HepG2 (cell line): ENCODE data around the gene DNAI4. TPM values are rescaled to one million over a fixed set of nuclear protein-coding genes. Genes with fewer than 3 reads are reported as not detected.

ENCODE experiments used
- ATAC-seq: fragments of 200-7000 bp; cut with Tn5 transposase; 3 replicates; pipeline ENCODE4 v1.9.1; 2020; ENCODE audit warnings: mild to moderate bottlenecking, moderate library complexity
- BruUV-seq: library from RNA; stranded (reverse); fragments of 400-500 nt; replicated peaks from 2 replicates; lab custom pipeline; 2021; lab: Mats Ljungman, UMichigan
- CTCF ChIA-PET: fragments of 300-600 bp; formaldehyde crosslinking; extraction: SDS; loops from one replicate; lab custom pipeline; 2021; ENCODE audit warnings: low total read pairs, inconsistent platforms, low intra/inter-chr PET ratio; lab: Yijun Ruan, JAX
- POLR2A ChIA-PET: fragments of 350-600 bp; sonication (Branson Sonifier 250); formaldehyde crosslinking; loops from one replicate; lab custom pipeline; 2020; ENCODE audit warnings: antibody characterized with exemption, inconsistent platforms; lab: Yijun Ruan, JAX
- DNase-seq: peaks from one replicate; pipeline ENCODE4 v3.0.0-alpha.2; 2015; ENCODE audit warnings: low spot score
- FAIRE-seq: peaks from 3 replicates; lab custom pipeline; 2011; peaks lifted over from hg19 to GRCh38; lab: Jason Lieb, UNC
- H2AFZ ChIP-seq: one replicate; pipeline ENCODE4 v1.6.1; 2011; ENCODE audit warnings: low read length, inconsistent platforms
- H3K27ac ChIP-seq: fragments of 300-600 bp; 3 replicates; pipeline ENCODE4 v1.8.0; 2011; ENCODE audit warnings: mixed run types, mild to moderate bottlenecking, mixed read lengths, low read length, inconsistent platforms; ENCODE audit not compliant: insufficient read depth; ENCODE audit errors: extremely low read length
- H3K27me3 ChIP-seq, 2 experiments: fragments of 200-600 bp in 1 of 2; 2 replicates in 1 of 2; 3 replicates in 1 of 2; pipeline versions ENCODE4 v1.6.0 to v1.8.0; 2011; ENCODE audit warnings: low read length in 2 of 2, mild to moderate bottlenecking in 2 of 2, moderate library complexity in 2 of 2, inconsistent platforms in 1 of 2; ENCODE audit not compliant: insufficient read depth in 2 of 2, control insufficient read depth in 1 of 2
- H3K36me3 ChIP-seq, 2 experiments: fragments of 200-600 bp in 1 of 2; replicated peaks in 1 of 2; 2 replicates in 1 of 2; 3 replicates in 1 of 2; pipeline versions ENCODE4 v1.5.1 to v1.8.0; 2011; ENCODE audit warnings: low read length in 2 of 2, inconsistent platforms in 1 of 2; ENCODE audit not compliant: insufficient read depth in 2 of 2, control insufficient read depth in 1 of 2
- H3K4me1 ChIP-seq: 2 replicates; pipeline ENCODE4 v1.5.1; 2012; ENCODE audit warnings: low read length, inconsistent platforms; ENCODE audit not compliant: insufficient read depth
- H3K4me2 ChIP-seq: 2 replicates; pipeline ENCODE4 v1.6.0; 2011; ENCODE audit warnings: low read depth, low read length, inconsistent platforms
- H3K4me3 ChIP-seq, 3 experiments: fragments of 200-600 bp in 1 of 3; sonication (generic), shearing (Covaris generic) in 1 of 3; replicated peaks in 1 of 3; 2 replicates each; pipeline ENCODE4 v1.5.1; 2011 to 2016; ENCODE audit warnings: low read length in 3 of 3, inconsistent platforms in 2 of 3, low read depth in 2 of 3, mild to moderate bottlenecking in 2 of 3, control low read depth in 1 of 3, mixed read lengths in 1 of 3; ENCODE audit not compliant: insufficient read depth in 1 of 3
- H3K79me2 ChIP-seq: one replicate; pipeline ENCODE4 v1.6.1; 2011; ENCODE audit warnings: low read length, inconsistent platforms; ENCODE audit not compliant: insufficient read depth
- H3K9ac ChIP-seq: 2 replicates; pipeline ENCODE4 v1.6.0; 2011; ENCODE audit warnings: mild to moderate bottlenecking, low read depth, low read length, inconsistent platforms; ENCODE audit not compliant: insufficient read depth
- H3K9me3 ChIP-seq: 2 replicates; pipeline ENCODE4 v1.5.1; 2012; ENCODE audit warnings: mild to moderate bottlenecking, low read length
- H4K20me1 ChIP-seq: 2 replicates; pipeline ENCODE4 v1.6.0; 2011; ENCODE audit warnings: inconsistent platforms, mild to moderate bottlenecking, low read length, moderate library complexity; ENCODE audit not compliant: insufficient read depth
- MAFK ChIP-seq, 2 experiments: IDR thresholded peaks in 1 of 2; conservative IDR thresholded peaks in 1 of 2; 2 replicates each; pipeline ENCODE4 v1.6.1; 2011; ENCODE audit warnings: improper control_type of control experiment in 2 of 2, low read length in 2 of 2
- MYC ChIP-seq: sonication (generic); formaldehyde crosslinking; IDR thresholded peaks from 2 replicates; pipeline ENCODE4 v1.9.0; 2021; ENCODE audit warnings: missing genetic modification reagents, borderline replicate concordance
- PRDM10 ChIP-seq: sonication (generic); formaldehyde crosslinking; IDR thresholded peaks from 2 replicates; pipeline ENCODE4 v1.4.0; 2020; ENCODE audit warnings: low read depth, missing genetic modification reagents
- PTBP1 ChIP-seq: fragments of 200-400 bp; formaldehyde crosslinking; IDR thresholded peaks from 2 replicates; pipeline ENCODE4 v1.6.1; 2018; ENCODE audit warnings: low read length, low read depth; ENCODE audit not compliant: poor library complexity, severe bottlenecking
- SNAI1 ChIP-seq: sonication (generic); formaldehyde crosslinking; IDR thresholded peaks from 2 replicates; pipeline ENCODE4 v1.5.0; 2020; ENCODE audit warnings: mild to moderate bottlenecking, missing genetic modification reagents, borderline replicate concordance
- SP5 ChIP-seq: IDR thresholded peaks from 2 replicates; pipeline ENCODE4 v1.6.1; 2016; ENCODE audit warnings: low read depth, borderline replicate concordance
- ZKSCAN8 ChIP-seq: IDR thresholded peaks from 2 replicates; pipeline ENCODE4 v1.6.1; 2016; ENCODE audit warnings: borderline replicate concordance, missing genetic modification reagents, missing compliant biosample characterization
- ZNF367 ChIP-seq: sonication (generic); formaldehyde crosslinking; IDR thresholded peaks from 2 replicates; pipeline ENCODE4 v1.4.0; 2020; ENCODE audit warnings: missing genetic modification reagents, borderline replicate concordance
- ZNF430 ChIP-seq: sonication (generic); formaldehyde crosslinking; IDR thresholded peaks from 2 replicates; pipeline ENCODE4 v1.9.0; 2021; ENCODE audit warnings: mild to moderate bottlenecking, missing genetic modification reagents
- WGBS: methylation state at CpG from one replicate; pipeline ENCODE4 v1.1.6; 2017; ENCODE audit warnings: low lambda C conversion rate; 5-methylcytosine and 5-hydroxymethylcytosine counted together
- in situ Hi-C: cut with HindIII; loops from 2 replicates; pipeline ENCODE4 v1.10.0; 2017; ENCODE audit warnings: low pct_unique_long_range_greater_than_20kb; ENCODE audit not compliant: extremely low pct_ligation_motif_present
- intact Hi-C: fragments of 100-400 bp; cut with micrococcal nuclease; formaldehyde crosslinking; loops from one replicate; pipeline ENCODE4 v1.10.0; 2022; ENCODE audit not compliant: unreplicated experiment
- polyA plus RNA-seq, 8 experiments: library from polyadenylated mRNA; depleted of rRNA in 3 of 8; stranded (reverse) in 7 of 8; unstranded in 1 of 8; fragments of >200 nt; fragmentation: Illumina TruSeq in 4 of 8; extraction: Trizol in 4 of 8; gene quantifications; 2 replicates each; pipeline versions ENCODE4 v1.2.1 to v1.2.3, GENCODE V29; 2011 to 2016; ENCODE audit warnings: low read depth in 4 of 8, missing spikeins in 1 of 8, mixed read lengths in 1 of 8; ENCODE audit not compliant: insufficient read depth in 1 of 8
- total RNA-seq, 5 experiments: library from RNA; depleted of rRNA; stranded (reverse); fragments of >200 nt; fragmentation: Illumina TruSeq; extraction: Trizol; gene quantifications; 2 replicates each; pipeline ENCODE4 v1.2.3, GENCODE V29; 2016; ENCODE audit warnings: low read depth in 1 of 5

Gene DNAI4
- total and polyA plus RNA-seq, 2 of the 13 experiments (the other 11 are each of a cell fraction or from before 2014, with no cell fraction given): 0.04 to 0.08 TPM

GRCh38 chr1:66931590-66931989 lies 6.9 kb upstream of the DNAI4 start:
- POLR2A ChIA-PET: interaction anchor here (3.1 kb wide), 1 partner anchor 13 kb away, joined by 14 read pairs; no protein-coding TSS in a partner anchor

GRCh38 chr1:66930823-66931174 lies 6.1 kb upstream of the DNAI4 start:
- Histone ChIP-seq H4K20me1 (0 out of 2 replicates have a peak, but pooled peaks cover 5% of the 10 kb centered on the region), H3K79me2 (peaks cover 69% of the 10 kb centered on the region), H3K36me3 (no peaks in the 10 kb centered on the region), H3K9ac (peak overlapping the region; percentile 90), H3K4me3 (peak overlapping the region; percentile 93 to 98 (median 94)), H3K4me1 (peaks cover 61% of the 10 kb centered on the region), H3K27me3 (no peaks in the 10 kb centered on the region; a peak in 1 of 5 replicates), H3K27ac (peak overlapping the region; percentile 94), H3K4me2 (peak overlapping the region; percentile 97), H3K9me3 (no peaks in the 10 kb centered on the region), H2AFZ (no peak overlapping the region)
- no peak for DNase-seq
- FAIRE-seq: no peak
- in situ Hi-C loops: loop anchor here (25.0 kb wide), 1 partner anchor 482 kb away; no protein-coding TSS in a partner anchor
- BruUV-seq: no TSS peak
- ATAC-seq: peak; percentile 8
- ChIA-PET POLR2A (interaction anchor here (0.6 to 3.1 kb wide), 6 partner anchors 10 to 499 kb away, joined by 3 to 14 read pairs (median 4); partner anchors contain the start of genes SERBP1 and SLC35D1), CTCF (no interaction called here)
- WGBS: 2% methylated on average over 6 of the region's 6 CpGs
- intact Hi-C loops: loop anchor here (2.0 to 10.0 kb wide), 3 partner anchors 14 to 214 kb away; no protein-coding TSS in a partner anchor
- TF ChIP-seq MYC (CRISPR knock-in tag) (no peak), PRDM10 (peak; percentile 3; the same call in 1 of the 2 replicates), ZNF367 (CRISPR knock-in tag) (no peak), ZKSCAN8 (CRISPR knock-in tag) (no peak), SP5 (0 out of 2 replicates have a peak, but pooled peaks have one; percentile 24), SNAI1 (CRISPR knock-in tag) (peak; percentile 82; the same call in 1 of the 2 replicates), ZNF430 (peak; percentile 1; the same call in 1 of the 2 replicates), PTBP1 (peak; percentile 1)

More at GRCh38 chr1:66931590-66931989, 6.9 kb upstream of the DNAI4 start:
- CTCF ChIA-PET: no interaction called here
- Histone ChIP-seq H3K27me3 (no peaks in the 10 kb centered on the region; a peak in 1 of 5 replicates), H3K36me3 (no peaks in the 10 kb centered on the region), H3K27ac (peak overlapping the region; percentile 94), H3K9me3 (no peaks in the 10 kb centered on the region), H4K20me1 (0 out of 2 replicates have a peak, but pooled peaks cover 5% of the 10 kb centered on the region), H3K4me1 (peaks cover 57% of the 10 kb centered on the region), H3K79me2 (peaks cover 70% of the 10 kb centered on the region)
- intact Hi-C loops (loop anchor here (2.0 to 10.0 kb wide), 3 partner anchors 13 to 213 kb away; no protein-coding TSS in a partner anchor), in situ Hi-C loops (loop anchor here (25.0 kb wide), 1 partner anchor 481 kb away; no protein-coding TSS in a partner anchor)
- no peak for FAIRE-seq
- ATAC-seq: no peak
- WGBS: 0% methylated on average over 4 of the region's 4 CpGs
- no peak for DNase-seq
- no TSS peak for BruUV-seq
- TF ChIP-seq MAFK (conservative IDR thresholded peaks at IDR 0.05 in 1 of 2, IDR thresholded peaks at IDR 0.05 in 1 of 2; ENCODE audit: low read length in 2 of 2): no peak
- TF ChIP-seq, all 625 proteins: peak for 0
- peak overlapping the region; percentile 97 for H3K4me2 ChIP-seq
- H2AFZ ChIP-seq: peak overlapping the region; percentile 15
- peak overlapping the region; percentile 90 for H3K9ac ChIP-seq
- peak overlapping the region; percentile 93 to 98 (median 94) for H3K4me3 ChIP-seq
